Neural progenitor cell (in vitro differentiated cells): ENCODE measurements around the gene DNMT3L. TPM values are rescaled to one million over a fixed set of nuclear protein-coding genes. Genes with fewer than 3 reads are reported as not detected.
"Not testable (repeated sequence)": the region's sequence is repeated elsewhere in the genome, so short reads cannot be mapped to it uniquely, and the experiment has no call there.

Experiments used
- DNase-seq: peaks from one replicate; pipeline ENCODE4 v3.0.0-alpha.2; 2016; ENCODE audit warnings: low spot score
- H2AFZ ChIP-seq: fragments of 200-600 bp; sonication (generic); replicated peaks from 2 replicates; pipeline ENCODE4 v1.6.1; 2016; ENCODE audit warnings: antibody characterized with exemption
- H3F3A ChIP-seq: fragments of 200-600 bp; sonication (generic); 2 replicates; pipeline ENCODE4 v1.6.1; 2016; ENCODE audit warnings: antibody characterized with exemption, low read depth
- H3K27ac ChIP-seq: fragments of 200-600 bp; sonication (generic); 2 replicates; pipeline ENCODE4 v1.5.1; 2016; ENCODE audit warnings: mild to moderate bottlenecking
- H3K27me3 ChIP-seq: fragments of 200-600 bp; sonication (generic); 2 replicates; pipeline ENCODE4 v1.6.1; 2016; ENCODE audit warnings: mild to moderate bottlenecking, moderate library complexity
- H3K36me3 ChIP-seq: fragments of 200-600 bp; sonication (generic); 2 replicates; pipeline ENCODE4 v1.5.1; 2016
- H3K4me1 ChIP-seq: fragments of 200-600 bp; sonication (generic); 2 replicates; pipeline ENCODE4 v1.6.1; 2016; ENCODE audit warnings: mixed run types
- H3K4me2 ChIP-seq: fragments of 200-600 bp; sonication (generic); 2 replicates; pipeline ENCODE4 v1.6.1; 2016
- H3K4me3 ChIP-seq: fragments of 200-600 bp; sonication (generic); 2 replicates; pipeline ENCODE4 v1.5.1; 2016
- H3K79me2 ChIP-seq: fragments of 200-600 bp; sonication (generic); 2 replicates; pipeline ENCODE4 v1.6.1; 2016; ENCODE audit warnings: low read depth
- H3K9ac ChIP-seq: fragments of 200-600 bp; sonication (generic); 2 replicates; pipeline ENCODE4 v1.6.1; 2016
- H3K9me3 ChIP-seq: fragments of 200-600 bp; sonication (generic); 2 replicates; pipeline ENCODE4 v1.5.1; 2016; ENCODE audit warnings: low read depth
- H4K20me1 ChIP-seq: fragments of 200-600 bp; sonication (generic); 2 replicates; pipeline ENCODE4 v1.6.1; 2016; ENCODE audit warnings: low read depth
- H3K27ac Mint-ChIP-seq: 3 replicates; pipeline ENCODE4 v1.8.0; 2021; ENCODE audit warnings: mixed read lengths
- H3K27me3 Mint-ChIP-seq: 2 replicates; pipeline ENCODE4 v1.8.0; 2022; ENCODE audit warnings: low read depth, mild to moderate bottlenecking, inconsistent platforms, moderate library complexity, mixed read lengths; ENCODE audit not compliant: insufficient read depth
- H3K36me3 Mint-ChIP-seq: 3 replicates; pipeline ENCODE4 v1.8.0; 2021; ENCODE audit warnings: mixed read lengths
- H3K4me1 Mint-ChIP-seq: 3 replicates; pipeline ENCODE4 v1.8.0; 2021; ENCODE audit warnings: mixed read lengths
- H3K4me3 Mint-ChIP-seq: 3 replicates; pipeline ENCODE4 v1.8.0; 2021; ENCODE audit warnings: mild to moderate bottlenecking, moderate library complexity, mixed read lengths
- H3K9me3 Mint-ChIP-seq: 3 replicates; pipeline ENCODE4 v1.8.0; 2020; ENCODE audit warnings: mixed read lengths
- CTCF ChIP-seq: fragments of 200-600 bp; sonication (generic); IDR thresholded peaks from 2 replicates; pipeline ENCODE4 v1.5.1; 2017; ENCODE audit warnings: antibody characterized with exemption, mild to moderate bottlenecking
- EZH2 ChIP-seq: fragments of 200-600 bp; sonication (generic); IDR thresholded peaks from 2 replicates; pipeline ENCODE4 v1.6.1; 2017; ENCODE audit warnings: antibody characterized with exemption, mild to moderate bottlenecking, moderate library complexity
- EZH2phosphoT487 ChIP-seq: fragments of 200-600 bp; sonication (generic); IDR thresholded peaks from 2 replicates; pipeline ENCODE4 v1.6.1; 2017; ENCODE audit warnings: antibody characterized with exemption
- total RNA-seq: library from RNA; depleted of rRNA; stranded (reverse); fragments of >200 nt; gene quantifications from 2 replicates; pipeline ENCODE4 v1.2.3, GENCODE V29; 2015; ENCODE audit warnings: low replicate concordance

Gene DNMT3L
- total RNA-seq, 1 donor from 2014 or later: not detected

GRCh38 chr21:44303490-44303981, 41.8 kb upstream of the DNMT3L start:
- Mint-ChIP-seq H3K36me3 (no peaks in the 10 kb centered on the region), H3K27me3 (peaks cover 2% of the 10 kb centered on the region), H3K9me3 (no peaks in the 10 kb centered on the region), H3K27ac (peak overlapping the region; percentile 85), H3K4me3 (peak overlapping the region; percentile 78), H3K4me1 (peaks cover 47% of the 10 kb centered on the region)
- no peak for DNase-seq
- Histone ChIP-seq H2AFZ (no peak overlapping the region), H3K27me3 (peaks cover 11% of the 10 kb centered on the region), H3F3A (peaks cover 20% of the 10 kb centered on the region), H3K27ac (peak overlapping the region; percentile 54), H3K4me3 (no peak overlapping the region), H3K36me3 (no peaks in the 10 kb centered on the region), H3K9me3 (no peaks in the 10 kb centered on the region), H3K4me1 (peaks cover 26% of the 10 kb centered on the region), H3K9ac (no peak overlapping the region), H4K20me1 (peaks cover 72% of the 10 kb centered on the region), H3K4me2 (peak overlapping the region; percentile 59), H3K79me2 (peaks cover 16% of the 10 kb centered on the region)
- no peak for TF ChIP-seq CTCF
- no peak for TF ChIP-seq EZH2phosphoT487
- TF ChIP-seq EZH2: no peak

- H3K4me1 Mint-ChIP-seq: peaks cover 41% of the 10 kb centered on the region
- H3K27ac Mint-ChIP-seq, H3K9me3 Mint-ChIP-seq, H3K4me3 ChIP-seq, H3K4me2 ChIP-seq, H3K9me3 ChIP-seq, H3K27me3 Mint-ChIP-seq, H3K27ac ChIP-seq, H3K36me3 Mint-ChIP-seq, H2AFZ ChIP-seq, H3K9ac ChIP-seq, H3K36me3 ChIP-seq: not testable (repeated sequence)
- peaks cover 66% of the 10 kb centered on the region for H4K20me1 ChIP-seq
- peak; percentile 43 for TF ChIP-seq CTCF
- peaks cover 20% of the 10 kb centered on the region for H3F3A ChIP-seq
- peak overlapping the region; percentile 46 for H3K4me3 Mint-ChIP-seq
- peaks cover 19% of the 10 kb centered on the region for H3K27me3 ChIP-seq
- peaks cover 16% of the 10 kb centered on the region for H3K79me2 ChIP-seq
- H3K4me1 ChIP-seq: peaks cover 26% of the 10 kb centered on the region
- peak; percentile 38 for DNase-seq
These were observed 41.1 kb upstream of the DNMT3L start for GRCh38 chr21:44302573-44303401.

- H3K9me3 ChIP-seq: no peaks in the 10 kb centered on the region
- H3K36me3 ChIP-seq: no peaks in the 10 kb centered on the region
- peaks cover 22% of the 10 kb centered on the region for H3K27me3 ChIP-seq
- Mint-ChIP-seq H3K27me3 (peaks cover 2% of the 10 kb centered on the region), H3K27ac (no peak overlapping the region), H3K4me1 (peaks cover 36% of the 10 kb centered on the region), H3K4me3 (peak overlapping the region; percentile 76), H3K36me3 (no peaks in the 10 kb centered on the region), H3K9me3 (no peaks in the 10 kb centered on the region)
- H2AFZ ChIP-seq: no peak overlapping the region
- H3K27ac ChIP-seq: no peak overlapping the region
- DNase-seq: no peak
- H3K79me2 ChIP-seq: peaks cover 16% of the 10 kb centered on the region
- H3K4me2 ChIP-seq: no peak overlapping the region
- H3K9ac ChIP-seq: no peak overlapping the region
- H4K20me1 ChIP-seq: peaks cover 60% of the 10 kb centered on the region
- TF ChIP-seq CTCF (no peak), EZH2phosphoT487 (no peak), EZH2 (no peak)
- H3F3A ChIP-seq: peaks cover 20% of the 10 kb centered on the region
- H3K4me1 ChIP-seq: peaks cover 26% of the 10 kb centered on the region
- no peak overlapping the region for H3K4me3 ChIP-seq
These were observed 40.3 kb upstream of the DNMT3L start for GRCh38 chr21:44301961-44302406.
